Cardiac fibroblast (primary cell): ENCODE results near the gene TIAL1.

ENCODE experiments used
- DNase-seq, 2 donors: peaks; one replicate each; pipeline versions ENCODE4 v3.0.0 to v3.0.0-alpha.2; 2010; ENCODE audit warnings: low read depth in 2 of 2
- H3K4me3 ChIP-seq, 2 donors: replicated peaks in 1 of 2; 1 replicate in 1 of 2; 2 replicates in 1 of 2; pipeline ENCODE4 v1.5.1; 2011; ENCODE audit warnings: low read depth in 2 of 2, low read length in 2 of 2, mild to moderate bottlenecking in 2 of 2, moderate library complexity in 1 of 2
- CTCF ChIP-seq: IDR thresholded peaks from one replicate; pipeline ENCODE4 v1.5.1; 2011; ENCODE audit warnings: low read depth, mild to moderate bottlenecking, low read length, inconsistent platforms

TIAL1 gene

GRCh38 chr10:119640875-119641526 lies 44.2 kb upstream of the TIAL1 start:
- no peak for TF ChIP-seq CTCF
- DNase-seq: no peak
- H3K4me3 ChIP-seq: no peak overlapping the region

- TF ChIP-seq CTCF: no peak
- no peak for DNase-seq
- no peak overlapping the region for H3K4me3 ChIP-seq
These were observed 43.6 kb upstream of the TIAL1 start for GRCh38 chr10:119640384-119640783.

GRCh38 chr10:119638982-119639381 lies 42.2 kb upstream of the TIAL1 start:
- no peak for TF ChIP-seq CTCF
- DNase-seq: no peak
- no peak overlapping the region for H3K4me3 ChIP-seq

GRCh38 chr10:119637631-119638030 lies 40.9 kb upstream of the TIAL1 start:
- H3K4me3 ChIP-seq: no peak overlapping the region
- no peak for DNase-seq
- TF ChIP-seq CTCF: no peak

- H3K4me3 ChIP-seq: no peak overlapping the region
- peak; percentile 55 to 62 for DNase-seq
- no peak for TF ChIP-seq CTCF
These were observed 37.4 kb upstream of the TIAL1 start for GRCh38 chr10:119634219-119634544.

- H3K4me3 ChIP-seq: no peak overlapping the region
- TF ChIP-seq CTCF: no peak
- DNase-seq: no peak
These were observed 36.9 kb upstream of the TIAL1 start for GRCh38 chr10:119633538-119634218.
